ENCODE results near the gene GRID2. TPM values are rescaled to one million over a fixed set of nuclear protein-coding genes. Genes with fewer than 3 reads are reported as not detected.

Gene GRID2
- total and polyA plus RNA-seq, 9 of the 15 experiments (the other 6 are each of a cell fraction or from before 2014, with no cell fraction given), result 0.04 TPM; not detected in 7

- TF ChIP-seq STAT6 (CRISPR knock-in tag; IDR thresholded peaks at IDR 0.05) (no peak), CTCF (IDR thresholded peaks at IDR 0.05 in 2 of 3, conservative IDR thresholded peaks at IDR 0.05 in 1 of 3; ENCODE audit: insufficient read depth in 2 of 3, low read depth in 1 of 3, low read length in 3 of 3) (peak in 2 of 3 experiments; percentile 25 to 28; a peak in 2 of 6 replicates), TOE1 (IDR thresholded peaks at IDR 0.05; ENCODE audit: borderline replicate concordance) (no peak), TOE1 (CRISPR knock-in tag; IDR thresholded peaks at IDR 0.05; ENCODE audit: borderline replicate concordance, low read depth) (no peak)
Measured at GRCh38 chr4:93788712-93789111, 1484.9 kb downstream of the GRID2 start (continued).
